Kidney (tissue), 14 donors: ENCODE data around the gene C1orf210. TPM values are rescaled to one million over a fixed set of nuclear protein-coding genes. Genes with fewer than 3 reads are reported as not detected.

ENCODE experiments used
- DNase-seq, 5 donors: peaks; one replicate each; pipeline ENCODE4 v3.0.0-alpha.2; 2013 to 2020
- FAIRE-seq: peaks from 2 replicates; lab custom pipeline; 2012; peaks lifted over from hg19 to GRCh38; lab: Jason Lieb, UNC
- H3K27ac ChIP-seq, 2 donors: one replicate each; pipeline ENCODE4 v1.7.0; 2013; ENCODE audit warnings: low read depth in 2 of 2, low read length in 2 of 2, inconsistent platforms in 1 of 2
- H3K27me3 ChIP-seq: one replicate; pipeline ENCODE4 v1.7.1; 2013; ENCODE audit warnings: low read length, inconsistent platforms; ENCODE audit not compliant: control insufficient read depth, insufficient read depth
- H3K36me3 ChIP-seq, 3 donors: one replicate each; pipeline versions ENCODE4 v1.7.0 to v1.7.1; 2013; ENCODE audit warnings: low read length in 3 of 3, control low read depth in 1 of 3, inconsistent platforms in 1 of 3; ENCODE audit not compliant: insufficient read depth in 3 of 3, control insufficient read depth in 2 of 3
- H3K4me1 ChIP-seq, 3 donors: one replicate each; pipeline versions ENCODE4 v1.7.0 to v1.7.1; 2013; ENCODE audit warnings: low read length in 3 of 3, inconsistent platforms in 1 of 3, low read depth in 1 of 3; ENCODE audit not compliant: control insufficient read depth in 2 of 3, insufficient read depth in 2 of 3
- H3K4me3 ChIP-seq, 3 donors: one replicate each; pipeline versions ENCODE4 v1.7.0 to v1.8.1; 2013; ENCODE audit warnings: low read length in 3 of 3, control low read depth in 1 of 3, inconsistent platforms in 1 of 3
- H3K9ac ChIP-seq, 3 donors: one replicate each; pipeline versions ENCODE4 v1.7.0 to v1.7.1; 2013; ENCODE audit warnings: low read length in 3 of 3, control low read depth in 1 of 3, inconsistent platforms in 1 of 3
- H3K9me3 ChIP-seq, 3 donors: one replicate each; pipeline versions ENCODE4 v1.7.0 to v1.7.1; 2013; ENCODE audit warnings: low read length in 3 of 3, control low read depth in 1 of 3, inconsistent platforms in 1 of 3; ENCODE audit not compliant: control insufficient read depth in 2 of 3, insufficient read depth in 1 of 3
- CTCF ChIP-seq: IDR thresholded peaks from 3 replicates; pipeline ENCODE4 v1.5.1; 2012; ENCODE audit warnings: mild to moderate bottlenecking, moderate library complexity, borderline replicate concordance; ENCODE audit not compliant: insufficient read depth; ENCODE audit errors: extremely low read depth
- intact Hi-C: fragments of 100-400 bp; cut with DNase I; formaldehyde crosslinking; loops from one replicate; pipeline ENCODE4 v1.11.1; 2022
- polyA plus RNA-seq: library from polyadenylated mRNA; stranded (reverse); fragments of 350-450 nt; fragmentation: Illumina TruSeq; extraction: RNeasy Lipid Tissue Mini Kit (QIAGEN cat#74804); gene quantifications from one replicate; pipeline ENCODE4 v1.2.3, GENCODE V29; 2014; ENCODE audit warnings: low read depth, low replicate concordance; ENCODE audit not compliant: insufficient read depth
- total RNA-seq: library from RNA; stranded (reverse); fragmentation: NEBNext Ultra II Directional; extraction: Animal tissue kit (Norgen Biotek cat#: 25700); gene quantifications from one replicate; pipeline ENCODE4 v1.2.1, GENCODE V29; 2021
- donor health status: control.
- donor health status: control.
- donor health status: control.
- donor health status: control.
- donor health status: control.
- donor health status: DM: yes; HTN: yes; CAD: no.
- donor health status: Normal renal cell carcinoma (clear cell type).

The C1orf210 gene
- total and polyA plus RNA-seq, 2 donors from 2014 or later: 21.1 to 33.3 TPM

- DNase-seq: no peak
- intact Hi-C loops: no loop called here
Measured at GRCh38 chr1:43309405-43310025, 24.1 kb upstream of the C1orf210 start.

GRCh38 chr1:43308635-43309404 is 23.4 kb upstream of the C1orf210 start:
- peaks cover 0 to 3% (median 0%) of the 10 kb centered on the region in 3 donors for H3K36me3 ChIP-seq
- no peak overlapping the region for H3K4me3 ChIP-seq
- no peaks in the 10 kb centered on the region for H3K9me3 ChIP-seq
- no peak for TF ChIP-seq CTCF
- no peak overlapping the region for H3K27ac ChIP-seq
- intact Hi-C loops: no loop called here
- DNase-seq (no peak), FAIRE-seq (no peak)
- H3K9ac ChIP-seq: no peak overlapping the region
- peaks cover 0 to 8% (median 0%) of the 10 kb centered on the region in 3 donors for H3K4me1 ChIP-seq
- H3K27me3 ChIP-seq: no peaks in the 10 kb centered on the region

More at GRCh38 chr1:43309405-43310025, 24.1 kb upstream of the C1orf210 start:
- no peak for FAIRE-seq
- H3K9ac ChIP-seq: no peak overlapping the region
- TF ChIP-seq CTCF: no peak
- no peak overlapping the region for H3K27ac ChIP-seq
- peaks cover 0 to 3% (median 0%) of the 10 kb centered on the region in 3 donors for H3K36me3 ChIP-seq
- no peak overlapping the region for H3K4me3 ChIP-seq
- H3K9me3 ChIP-seq: no peaks in the 10 kb centered on the region
- H3K27me3 ChIP-seq: no peaks in the 10 kb centered on the region
- peaks cover 0 to 8% (median 0%) of the 10 kb centered on the region in 3 donors for H3K4me1 ChIP-seq

GRCh38 chr1:43307458-43308158 is 22.2 kb upstream of the C1orf210 start:
- no peak overlapping the region for H3K4me3 ChIP-seq
- H3K36me3 ChIP-seq: peaks cover 0 to 3% (median 0%) of the 10 kb centered on the region in 3 donors
- no peaks in the 10 kb centered on the region for H3K27me3 ChIP-seq
- intact Hi-C loops: no loop called here
- DNase-seq (peak in 1 of 5 donors; percentile 26), FAIRE-seq (no peak)
- H3K9me3 ChIP-seq: no peaks in the 10 kb centered on the region
- no peak for TF ChIP-seq CTCF
- H3K9ac ChIP-seq: no peak overlapping the region
- H3K27ac ChIP-seq: no peak overlapping the region
- H3K4me1 ChIP-seq: peaks cover 0 to 9% (median 4%) of the 10 kb centered on the region in 3 donors
